Keratinocyte (primary cell): ENCODE measurements around the gene FGF12. TPM values are rescaled to one million over a fixed set of nuclear protein-coding genes. Genes with fewer than 3 reads are reported as not detected.

Experiments used
- DNase-seq: peaks from one replicate; pipeline ENCODE4 v3.0.0-alpha.2; 2011; ENCODE audit warnings: low read depth, missing footprints, low spot score
- FAIRE-seq: peaks from 2 replicates; lab custom pipeline; 2011; peaks lifted over from hg19 to GRCh38; lab: Jason Lieb, UNC
- H2AFZ ChIP-seq: 2 replicates; pipeline ENCODE4 v1.6.0; 2012; ENCODE audit warnings: low read length, control low read depth, inconsistent platforms; ENCODE audit not compliant: control insufficient read depth
- H3K27ac ChIP-seq: 2 replicates; pipeline ENCODE4 v1.5.1; 2011; ENCODE audit warnings: low read length; ENCODE audit not compliant: control insufficient read depth, insufficient read depth
- H3K27me3 ChIP-seq: 3 replicates; pipeline ENCODE4 v1.6.0; 2011; ENCODE audit warnings: low read length; ENCODE audit not compliant: control insufficient read depth, insufficient read depth; ENCODE audit errors: extremely low read depth
- H3K36me3 ChIP-seq, 2 experiments: 2 replicates in 1 of 2; 3 replicates in 1 of 2; pipeline ENCODE4 v1.5.1; 2011; ENCODE audit warnings: low read length in 2 of 2, mild to moderate bottlenecking in 1 of 2; ENCODE audit not compliant: control insufficient read depth in 2 of 2, insufficient read depth in 2 of 2; ENCODE audit errors: extremely low read depth in 1 of 2
- H3K4me1 ChIP-seq: 3 replicates; pipeline ENCODE4 v1.5.1; 2011; ENCODE audit warnings: low read length; ENCODE audit not compliant: control insufficient read depth, insufficient read depth; ENCODE audit errors: extremely low read depth
- H3K4me2 ChIP-seq: 3 replicates; pipeline ENCODE4 v1.6.0; 2011; ENCODE audit warnings: low read depth, low read length; ENCODE audit not compliant: control insufficient read depth, insufficient read depth; ENCODE audit errors: extremely low read depth
- H3K4me3 ChIP-seq, 3 experiments: fragments of 200-600 bp in 1 of 3; sonication (generic) in 1 of 3; 2 replicates in 2 of 3; 3 replicates in 1 of 3; pipeline ENCODE4 v1.5.1; 2011 to 2016; ENCODE audit warnings: low read length in 3 of 3, mild to moderate bottlenecking in 3 of 3, control low read depth in 2 of 3, inconsistent platforms in 1 of 3, low read depth in 1 of 3, mixed read lengths in 1 of 3, mixed run types in 1 of 3, moderate library complexity in 1 of 3; ENCODE audit not compliant: control insufficient read depth in 2 of 3, insufficient read depth in 2 of 3; ENCODE audit errors: extremely low read depth in 1 of 3
- H3K79me2 ChIP-seq: 2 replicates; pipeline ENCODE4 v1.6.0; 2012; ENCODE audit warnings: low read length; ENCODE audit not compliant: control insufficient read depth, insufficient read depth
- H3K9ac ChIP-seq: 3 replicates; pipeline ENCODE4 v1.6.0; 2011; ENCODE audit warnings: low read length; ENCODE audit not compliant: control insufficient read depth, insufficient read depth; ENCODE audit errors: extremely low read depth
- H3K9me1 ChIP-seq: 3 replicates; pipeline ENCODE4 v1.6.0; 2011; ENCODE audit warnings: low read length; ENCODE audit not compliant: control insufficient read depth, insufficient read depth; ENCODE audit errors: extremely low read depth
- H3K9me3 ChIP-seq: 2 replicates; pipeline ENCODE4 v1.5.1; 2012; ENCODE audit warnings: low read depth, low read length; ENCODE audit not compliant: control insufficient read depth
- H4K20me1 ChIP-seq: 3 replicates; pipeline ENCODE4 v1.6.0; 2011; ENCODE audit warnings: low read length; ENCODE audit not compliant: control insufficient read depth, insufficient read depth; ENCODE audit errors: extremely low read depth
- EZH2 ChIP-seq: IDR thresholded peaks from one replicate; pipeline ENCODE4 v1.6.1; 2012; ENCODE audit warnings: inconsistent platforms, mild to moderate bottlenecking, low read length, moderate library complexity
- dilution Hi-C: fragments of 300-500 bp; cut with MboI; formaldehyde crosslinking; loops from one replicate; pipeline ENCODE4 v1.7.0; 2020; ENCODE audit warnings: low sequenced_read_pairs; ENCODE audit not compliant: extremely low pct_ligation_motif_present
- polyA plus RNA-seq, 5 experiments: library from polyadenylated mRNA; depleted of rRNA in 3 of 5; stranded (reverse) in 3 of 5; stranded (forward) in 1 of 5; unstranded in 1 of 5; fragments of >200 nt; gene quantifications; 1 replicate in 1 of 5; 2 replicates in 3 of 5; 3 replicates in 1 of 5; pipeline versions ENCODE4 v1.2.1 to v1.2.3, GENCODE V29; 2011 to 2012; ENCODE audit warnings: missing spikeins in 2 of 5, low read depth in 1 of 5, low replicate concordance in 1 of 5
- TF ChIP-seq, protein P1 (sequence below), 3 experiments: IDR thresholded peaks in 1 of 3; conservative IDR thresholded peaks in 1 of 3; optimal IDR thresholded peaks in 1 of 3; 2 replicates in 2 of 3; 3 replicates in 1 of 3; pipeline versions ENCODE3 to v1.5.1; 2011; ENCODE audit warnings: low read length in 3 of 3, mild to moderate bottlenecking in 3 of 3, moderate library complexity in 2 of 3, control low read depth in 1 of 3, inconsistent platforms in 1 of 3; ENCODE audit not compliant: insufficient read depth in 2 of 3; ENCODE audit errors: extremely low read depth in 1 of 3

FGF12 gene
- polyA plus RNA-seq, 1 donor (not counting 4 experiments of a cell fraction or from before 2014, with no cell fraction given) = 4.1 TPM

DNA sequence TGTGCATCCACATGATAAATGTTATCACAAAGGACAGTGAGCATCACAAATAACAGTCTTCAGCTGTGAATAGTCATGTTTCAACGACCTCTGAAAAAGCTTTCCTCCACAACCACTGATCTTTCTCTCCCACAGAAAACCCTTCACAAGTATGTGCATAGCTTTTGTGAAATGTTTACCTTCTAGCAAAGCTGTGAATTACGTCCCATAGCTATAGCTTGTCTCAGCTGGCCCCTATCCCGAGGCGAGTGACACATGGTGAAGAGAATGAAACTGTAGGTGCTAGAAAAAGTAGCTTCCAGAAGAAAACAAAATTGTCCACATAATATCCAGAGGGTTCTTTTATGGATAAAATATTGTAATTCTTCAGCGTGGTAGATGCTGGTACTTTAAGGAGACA is 182.0 kb downstream of the FGF12 start:
- Histone ChIP-seq H3K27ac (no peak overlapping the region), H3K9ac (no peak overlapping the region), H4K20me1 (no peaks in the 10 kb centered on the region), H3K9me1 (no peaks in the 10 kb centered on the region), H2AFZ (no peak overlapping the region), H3K4me3 (no peak overlapping the region), H3K9me3 (no peaks in the 10 kb centered on the region), H3K27me3 (no peaks in the 10 kb centered on the region), H3K79me2 (no peaks in the 10 kb centered on the region), H3K4me2 (no peak overlapping the region), H3K36me3 (no peaks in the 10 kb centered on the region), H3K4me1 (no peaks in the 10 kb centered on the region)
- no peak for TF ChIP-seq EZH2
- TF ChIP-seq, protein P1, sequence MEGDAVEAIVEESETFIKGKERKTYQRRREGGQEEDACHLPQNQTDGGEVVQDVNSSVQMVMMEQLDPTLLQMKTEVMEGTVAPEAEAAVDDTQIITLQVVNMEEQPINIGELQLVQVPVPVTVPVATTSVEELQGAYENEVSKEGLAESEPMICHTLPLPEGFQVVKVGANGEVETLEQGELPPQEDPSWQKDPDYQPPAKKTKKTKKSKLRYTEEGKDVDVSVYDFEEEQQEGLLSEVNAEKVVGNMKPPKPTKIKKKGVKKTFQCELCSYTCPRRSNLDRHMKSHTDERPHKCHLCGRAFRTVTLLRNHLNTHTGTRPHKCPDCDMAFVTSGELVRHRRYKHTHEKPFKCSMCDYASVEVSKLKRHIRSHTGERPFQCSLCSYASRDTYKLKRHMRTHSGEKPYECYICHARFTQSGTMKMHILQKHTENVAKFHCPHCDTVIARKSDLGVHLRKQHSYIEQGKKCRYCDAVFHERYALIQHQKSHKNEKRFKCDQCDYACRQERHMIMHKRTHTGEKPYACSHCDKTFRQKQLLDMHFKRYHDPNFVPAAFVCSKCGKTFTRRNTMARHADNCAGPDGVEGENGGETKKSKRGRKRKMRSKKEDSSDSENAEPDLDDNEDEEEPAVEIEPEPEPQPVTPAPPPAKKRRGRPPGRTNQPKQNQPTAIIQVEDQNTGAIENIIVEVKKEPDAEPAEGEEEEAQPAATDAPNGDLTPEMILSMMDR (optimal IDR thresholded peaks at IDR 0.05 in 1 of 3, IDR thresholded peaks at IDR 0.05 in 1 of 3, conservative IDR thresholded peaks at IDR 0.05 in 1 of 3; ENCODE audit: extremely low read depth in 1 of 3, insufficient read depth in 2 of 3, low read length in 3 of 3) = no peak
- no peak for FAIRE-seq
- dilution Hi-C loops = no loop called here
- DNase-seq = no peak

DNA sequence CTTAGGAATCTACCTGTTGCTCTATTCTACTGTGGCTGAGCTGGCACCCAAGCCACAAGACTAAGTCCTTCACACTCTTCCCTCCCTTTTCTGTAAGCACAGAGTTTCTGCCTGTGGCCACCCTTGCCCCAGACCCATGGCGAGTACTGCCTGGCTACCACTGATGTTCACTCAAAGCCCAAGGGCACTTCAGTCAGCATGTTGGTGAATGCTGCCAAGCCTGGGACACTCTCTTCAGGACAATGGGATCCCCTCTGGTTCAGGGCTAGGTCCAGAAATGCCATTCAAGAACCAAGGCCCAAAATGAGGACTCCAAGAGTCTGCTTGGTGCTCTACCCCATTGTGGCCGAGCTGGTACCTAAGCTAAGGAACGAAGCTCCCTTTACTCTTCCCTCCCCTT is 184.2 kb downstream of the FGF12 start:
- Histone ChIP-seq H3K4me3 (no peak overlapping the region), H3K4me2 (no peak overlapping the region), H3K9me3 (no peaks in the 10 kb centered on the region), H3K27me3 (no peaks in the 10 kb centered on the region), H2AFZ (no peak overlapping the region), H3K9me1 (no peaks in the 10 kb centered on the region), H3K27ac (no peak overlapping the region), H3K79me2 (no peaks in the 10 kb centered on the region), H4K20me1 (no peaks in the 10 kb centered on the region), H3K4me1 (no peaks in the 10 kb centered on the region), H3K36me3 (no peaks in the 10 kb centered on the region), H3K9ac (no peak overlapping the region)
- dilution Hi-C loops = no loop called here
- TF ChIP-seq EZH2 = no peak
- TF ChIP-seq, protein P1 (optimal IDR thresholded peaks at IDR 0.05 in 1 of 3, IDR thresholded peaks at IDR 0.05 in 1 of 3, conservative IDR thresholded peaks at IDR 0.05 in 1 of 3; ENCODE audit: extremely low read depth in 1 of 3, insufficient read depth in 2 of 3, low read length in 3 of 3) = no peak
- DNase-seq (no peak), FAIRE-seq (no peak)
